ENCODE measurements around the gene IFNA14.
"Not testable (repeated sequence)": the region's sequence is repeated elsewhere in the genome, so short reads cannot be mapped to it uniquely, and the experiment has no call there.

Gene IFNA14

DNA sequence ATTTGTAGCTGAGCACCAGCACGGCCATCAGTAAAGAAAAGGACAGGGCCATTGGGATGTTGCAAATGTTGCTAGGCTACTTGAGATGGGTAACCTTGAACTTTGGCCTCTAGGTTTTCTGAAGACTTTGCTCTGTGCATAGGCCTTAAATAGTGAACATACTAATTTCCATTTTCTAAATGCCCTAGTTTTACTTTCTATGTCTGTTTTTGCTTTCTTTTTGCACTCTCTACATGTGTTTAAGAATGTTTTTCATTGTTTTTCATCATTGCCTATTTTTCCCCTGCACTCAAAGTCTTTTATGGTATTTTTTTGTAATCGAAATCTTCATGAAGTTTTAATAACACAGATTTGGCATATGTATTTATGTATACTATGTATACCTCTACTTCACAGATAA is 11.7 kb downstream of the IFNA14 start, which contains the start of gene IFNA17:
TSS of gene IFNA17 (minus strand) at position 101 of the 400 bp plus-strand sequence. CDS start at position 52, 49 bp downstream.
- Histone ChIP-seq H3K9ac (ENCODE audit: low read length in 5 of 5) (no peak within 1 kb of the TSS), H3K4me1 (ENCODE audit: control insufficient read depth in 5 of 5, insufficient read depth in 5 of 5, low read length in 5 of 5) (no peaks in the 10 kb centered on the region), H3K9me3 (ENCODE audit: control insufficient read depth in 5 of 5, low read length in 5 of 5) (no peaks in the 10 kb centered on the region), H3K27me3 (ENCODE audit: control insufficient read depth in 5 of 5, insufficient read depth in 4 of 5, low read length in 5 of 5) (no peaks in the 10 kb centered on the region), H3K4me3 (ENCODE audit: low read depth in 1 of 5, low read length in 5 of 5) (no peak within 1 kb of the TSS), H3K27ac (ENCODE audit: low read depth, low read length) (no peak within 1 kb of the TSS), H3K36me3 (ENCODE audit: control insufficient read depth in 5 of 5, insufficient read depth in 5 of 5, low read length in 5 of 5) (no peaks in the 10 kb centered on the region)

- not testable (repeated sequence) for H3K27me3 ChIP-seq (ENCODE audit: control insufficient read depth in 5 of 5, insufficient read depth in 4 of 5, low read length in 5 of 5); H3K4me1 ChIP-seq (ENCODE audit: control insufficient read depth in 5 of 5, insufficient read depth in 5 of 5, low read length in 5 of 5); H3K9me3 ChIP-seq (ENCODE audit: control insufficient read depth in 5 of 5, low read length in 5 of 5); H3K4me3 ChIP-seq (ENCODE audit: low read depth in 1 of 5, low read length in 5 of 5); H3K36me3 ChIP-seq (ENCODE audit: control insufficient read depth in 5 of 5, insufficient read depth in 5 of 5, low read length in 5 of 5); H3K27ac ChIP-seq (ENCODE audit: low read depth, low read length); H3K9ac ChIP-seq (ENCODE audit: low read length in 5 of 5)
Observed at GRCh38 chr9:21217211-21217610, 22.6 kb downstream of the IFNA14 start, which contains the start of gene IFNA16. Gene IFNA16 (minus strand): TSS chr9:21217311. CDS start chr9:21217305, 6 bp downstream.

GRCh38 chr9:21213411-21214326 is 26.1 kb downstream of the IFNA14 start:
- not testable (repeated sequence) for H3K9me3 ChIP-seq (ENCODE audit: control insufficient read depth in 5 of 5, low read length in 5 of 5); H3K27me3 ChIP-seq (ENCODE audit: control insufficient read depth in 5 of 5, insufficient read depth in 4 of 5, low read length in 5 of 5); H3K27ac ChIP-seq (ENCODE audit: low read depth, low read length); H3K9ac ChIP-seq (ENCODE audit: low read length in 5 of 5); H3K36me3 ChIP-seq (ENCODE audit: control insufficient read depth in 5 of 5, insufficient read depth in 5 of 5, low read length in 5 of 5); H3K4me1 ChIP-seq (ENCODE audit: control insufficient read depth in 5 of 5, insufficient read depth in 5 of 5, low read length in 5 of 5); H3K4me3 ChIP-seq (ENCODE audit: low read depth in 1 of 5, low read length in 5 of 5)

DNA sequence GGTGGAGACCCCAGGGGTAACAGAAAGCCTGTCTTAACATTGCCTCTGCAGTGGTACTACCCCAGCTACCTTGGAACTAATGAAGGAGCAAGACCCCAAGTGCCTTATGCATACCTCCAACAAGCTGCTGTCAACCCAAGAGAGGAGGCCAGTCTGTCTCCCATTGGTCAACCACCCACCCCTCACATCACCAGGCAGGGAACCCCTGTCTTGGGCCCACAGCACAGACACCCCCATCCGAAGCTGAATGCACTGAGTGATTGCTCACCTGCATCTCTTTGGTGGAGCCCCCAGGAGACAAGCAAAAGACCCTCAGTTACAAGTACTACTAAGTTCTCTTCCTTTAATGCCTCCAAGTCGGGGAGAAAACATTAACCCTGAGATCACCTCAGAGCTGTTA is 27.6 kb downstream of the IFNA14 start:
- not testable (repeated sequence) for H3K4me3 ChIP-seq (ENCODE audit: low read depth in 1 of 5, low read length in 5 of 5); H3K27me3 ChIP-seq (ENCODE audit: control insufficient read depth in 5 of 5, insufficient read depth in 4 of 5, low read length in 5 of 5); H3K4me1 ChIP-seq (ENCODE audit: control insufficient read depth in 5 of 5, insufficient read depth in 5 of 5, low read length in 5 of 5); H3K9ac ChIP-seq (ENCODE audit: low read length in 5 of 5); H3K9me3 ChIP-seq (ENCODE audit: control insufficient read depth in 5 of 5, low read length in 5 of 5); H3K27ac ChIP-seq (ENCODE audit: low read depth, low read length); H3K36me3 ChIP-seq (ENCODE audit: control insufficient read depth in 5 of 5, insufficient read depth in 5 of 5, low read length in 5 of 5)

DNA sequence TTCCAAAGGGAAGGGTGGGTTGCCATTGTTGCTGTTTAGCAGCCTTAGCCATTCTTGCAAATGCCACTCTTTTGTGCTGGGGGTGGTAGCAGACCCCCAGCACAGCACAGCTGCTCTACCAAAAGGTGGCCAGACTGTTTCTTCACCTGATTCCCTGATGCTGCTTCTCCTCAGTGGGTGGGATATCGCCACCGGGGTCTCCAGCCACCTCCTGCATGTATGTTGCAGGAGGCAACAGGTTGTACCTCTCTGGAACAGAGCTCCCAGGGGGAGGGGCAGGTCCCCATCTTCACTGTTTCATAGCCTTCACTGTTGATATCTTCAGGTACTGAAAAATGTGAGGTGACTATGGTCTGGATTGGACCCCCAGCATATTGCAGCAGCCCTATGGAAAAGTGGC is 29.0 kb downstream of the IFNA14 start:
- not testable (repeated sequence) for H3K27me3 ChIP-seq (ENCODE audit: control insufficient read depth in 5 of 5, insufficient read depth in 4 of 5, low read length in 5 of 5); H3K9ac ChIP-seq (ENCODE audit: low read length in 5 of 5); H3K36me3 ChIP-seq (ENCODE audit: control insufficient read depth in 5 of 5, insufficient read depth in 5 of 5, low read length in 5 of 5); H3K9me3 ChIP-seq (ENCODE audit: control insufficient read depth in 5 of 5, low read length in 5 of 5); H3K4me1 ChIP-seq (ENCODE audit: control insufficient read depth in 5 of 5, insufficient read depth in 5 of 5, low read length in 5 of 5); H3K27ac ChIP-seq (ENCODE audit: low read depth, low read length); H3K4me3 ChIP-seq (ENCODE audit: low read depth in 1 of 5, low read length in 5 of 5)

DNA sequence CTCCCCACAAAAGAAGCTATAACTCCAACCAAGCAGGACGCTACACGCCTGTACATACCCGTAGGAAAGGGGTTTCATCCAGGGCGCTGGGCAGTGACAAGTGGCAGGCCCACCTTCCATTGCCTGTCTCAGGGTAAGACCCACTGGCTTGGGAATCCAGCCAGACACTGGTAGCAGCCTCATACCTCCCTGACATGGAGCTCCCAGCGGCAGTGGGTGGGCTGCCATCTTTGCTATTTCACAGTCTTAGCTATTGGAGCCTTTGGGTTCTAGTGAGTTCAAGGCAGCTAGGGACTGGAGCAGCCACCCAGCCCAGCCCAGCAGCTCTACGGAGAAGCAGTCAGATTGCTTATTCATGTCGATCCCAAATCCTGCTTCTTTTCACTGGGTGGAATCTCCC is 29.5 kb downstream of the IFNA14 start:
- Histone ChIP-seq H3K36me3 (ENCODE audit: control insufficient read depth in 5 of 5, insufficient read depth in 5 of 5, low read length in 5 of 5) (no peaks in the 10 kb centered on the region), H3K4me3 (ENCODE audit: low read depth in 1 of 5, low read length in 5 of 5) (no peak overlapping the region), H3K9me3 (ENCODE audit: control insufficient read depth in 5 of 5, low read length in 5 of 5) (no peaks in the 10 kb centered on the region), H3K27me3 (ENCODE audit: control insufficient read depth in 5 of 5, insufficient read depth in 4 of 5, low read length in 5 of 5) (no peaks in the 10 kb centered on the region), H3K9ac (ENCODE audit: low read length in 5 of 5) (no peak overlapping the region), H3K27ac (ENCODE audit: low read depth, low read length) (no peak overlapping the region), H3K4me1 (ENCODE audit: control insufficient read depth in 5 of 5, insufficient read depth in 5 of 5, low read length in 5 of 5) (no peaks in the 10 kb centered on the region)

- not testable (repeated sequence) for H3K36me3 ChIP-seq (ENCODE audit: control insufficient read depth in 5 of 5, insufficient read depth in 5 of 5, low read length in 5 of 5); H3K27me3 ChIP-seq (ENCODE audit: control insufficient read depth in 5 of 5, insufficient read depth in 4 of 5, low read length in 5 of 5); H3K9ac ChIP-seq (ENCODE audit: low read length in 5 of 5); H3K4me3 ChIP-seq (ENCODE audit: low read depth in 1 of 5, low read length in 5 of 5); H3K9me3 ChIP-seq (ENCODE audit: control insufficient read depth in 5 of 5, low read length in 5 of 5); H3K27ac ChIP-seq (ENCODE audit: low read depth, low read length); H3K4me1 ChIP-seq (ENCODE audit: control insufficient read depth in 5 of 5, insufficient read depth in 5 of 5, low read length in 5 of 5)
Observed at GRCh38 chr9:21207043-21207442, 32.8 kb downstream of the IFNA14 start, which contains the start of gene IFNA10. Gene IFNA10 (minus strand): TSS chr9:21207143. CDS start chr9:21207097, 46 bp downstream.

GRCh38 chr9:21205204-21205603 is 34.6 kb downstream of the IFNA14 start:
- H3K9ac ChIP-seq (ENCODE audit: low read length in 5 of 5) = no peak overlapping the region
- no peaks in the 10 kb centered on the region for H3K36me3 ChIP-seq (ENCODE audit: control insufficient read depth in 5 of 5, insufficient read depth in 5 of 5, low read length in 5 of 5)
- H3K27me3 ChIP-seq (ENCODE audit: control insufficient read depth in 5 of 5, insufficient read depth in 4 of 5, low read length in 5 of 5) = no peaks in the 10 kb centered on the region
- no peaks in the 10 kb centered on the region for H3K9me3 ChIP-seq (ENCODE audit: control insufficient read depth in 5 of 5, low read length in 5 of 5)
- no peak overlapping the region for H3K4me3 ChIP-seq (ENCODE audit: low read depth in 1 of 5, low read length in 5 of 5)
- no peak overlapping the region for H3K27ac ChIP-seq (ENCODE audit: low read depth, low read length)
- no peaks in the 10 kb centered on the region for H3K4me1 ChIP-seq (ENCODE audit: control insufficient read depth in 5 of 5, insufficient read depth in 5 of 5, low read length in 5 of 5)

DNA sequence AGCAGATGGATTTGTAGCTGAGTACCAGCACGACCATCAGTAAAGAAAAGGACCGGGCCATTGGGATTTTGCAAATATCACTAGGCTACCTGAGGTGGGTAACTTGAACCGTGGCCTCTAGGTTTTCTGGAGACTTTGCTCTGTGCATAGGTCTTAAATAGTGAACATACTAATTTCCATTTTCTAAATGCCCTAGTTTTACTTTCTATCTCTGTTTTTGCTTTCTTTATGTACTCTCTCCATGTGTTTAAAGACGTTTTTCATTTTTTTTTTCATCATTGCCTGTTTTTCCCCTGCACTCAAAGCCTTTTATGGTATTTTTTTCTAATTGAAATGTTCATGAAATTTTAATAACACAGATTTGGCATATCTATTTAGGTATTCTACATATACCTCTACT is 37.7 kb downstream of the IFNA14 start, which contains the start of gene IFNA7:
TSS of gene IFNA7 (minus strand) at position 101 of the 400 bp plus-strand sequence. CDS start at position 61, 40 bp downstream.
- not testable (repeated sequence) for H3K9ac ChIP-seq (ENCODE audit: low read length in 5 of 5); H3K4me1 ChIP-seq (ENCODE audit: control insufficient read depth in 5 of 5, insufficient read depth in 5 of 5, low read length in 5 of 5); H3K9me3 ChIP-seq (ENCODE audit: control insufficient read depth in 5 of 5, low read length in 5 of 5); H3K36me3 ChIP-seq (ENCODE audit: control insufficient read depth in 5 of 5, insufficient read depth in 5 of 5, low read length in 5 of 5); H3K27ac ChIP-seq (ENCODE audit: low read depth, low read length); H3K4me3 ChIP-seq (ENCODE audit: low read depth in 1 of 5, low read length in 5 of 5); H3K27me3 ChIP-seq (ENCODE audit: control insufficient read depth in 5 of 5, insufficient read depth in 4 of 5, low read length in 5 of 5)

GRCh38 chr9:21194867-21195776 is 44.7 kb downstream of the IFNA14 start:
- not testable (repeated sequence) for H3K4me1 ChIP-seq (ENCODE audit: control insufficient read depth in 5 of 5, insufficient read depth in 5 of 5, low read length in 5 of 5); H3K9me3 ChIP-seq (ENCODE audit: control insufficient read depth in 5 of 5, low read length in 5 of 5); H3K9ac ChIP-seq (ENCODE audit: low read length in 5 of 5); H3K27ac ChIP-seq (ENCODE audit: low read depth, low read length); H3K27me3 ChIP-seq (ENCODE audit: control insufficient read depth in 5 of 5, insufficient read depth in 4 of 5, low read length in 5 of 5); H3K36me3 ChIP-seq (ENCODE audit: control insufficient read depth in 5 of 5, insufficient read depth in 5 of 5, low read length in 5 of 5); H3K4me3 ChIP-seq (ENCODE audit: low read depth in 1 of 5, low read length in 5 of 5)

All from subcutaneous abdominal adipose tissue (tissue), 5 donors.